Keratinocyte (primary cell): ENCODE data around the gene KIZ.

Experiments
- EZH2 ChIP-seq: IDR thresholded peaks from one replicate; pipeline ENCODE4 v1.6.1; 2012; ENCODE audit warnings: inconsistent platforms, mild to moderate bottlenecking, low read length, moderate library complexity
- TF ChIP-seq, protein P1 (sequence below), 3 experiments: IDR thresholded peaks in 1 of 3; conservative IDR thresholded peaks in 1 of 3; optimal IDR thresholded peaks in 1 of 3; 2 replicates in 2 of 3; 3 replicates in 1 of 3; pipeline versions ENCODE3 to v1.5.1; 2011; ENCODE audit warnings: low read length in 3 of 3, mild to moderate bottlenecking in 3 of 3, moderate library complexity in 2 of 3, control low read depth in 1 of 3, inconsistent platforms in 1 of 3; ENCODE audit not compliant: insufficient read depth in 2 of 3; ENCODE audit errors: extremely low read depth in 1 of 3

DNA sequence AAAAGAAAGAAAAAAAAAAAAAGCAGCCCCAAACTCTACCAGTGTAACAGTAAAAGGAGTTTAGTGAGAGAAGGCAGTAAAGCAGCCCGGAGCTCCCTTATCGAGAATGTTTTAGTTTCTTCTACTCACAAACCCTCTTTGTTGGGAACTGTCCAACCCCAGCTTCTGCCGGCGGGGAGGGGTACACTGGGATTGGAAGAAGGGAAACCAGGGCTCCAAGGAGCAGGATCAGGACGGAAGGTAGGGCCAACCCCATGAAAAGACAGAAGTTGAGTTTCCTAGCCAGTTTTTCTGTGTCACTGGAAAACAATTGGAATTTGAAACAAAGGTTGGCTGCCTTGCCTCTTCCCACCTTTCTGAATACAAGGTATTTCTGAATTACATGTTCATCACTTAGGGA, 66.0 kb downstream of the KIZ start:
- TF ChIP-seq, protein P1, sequence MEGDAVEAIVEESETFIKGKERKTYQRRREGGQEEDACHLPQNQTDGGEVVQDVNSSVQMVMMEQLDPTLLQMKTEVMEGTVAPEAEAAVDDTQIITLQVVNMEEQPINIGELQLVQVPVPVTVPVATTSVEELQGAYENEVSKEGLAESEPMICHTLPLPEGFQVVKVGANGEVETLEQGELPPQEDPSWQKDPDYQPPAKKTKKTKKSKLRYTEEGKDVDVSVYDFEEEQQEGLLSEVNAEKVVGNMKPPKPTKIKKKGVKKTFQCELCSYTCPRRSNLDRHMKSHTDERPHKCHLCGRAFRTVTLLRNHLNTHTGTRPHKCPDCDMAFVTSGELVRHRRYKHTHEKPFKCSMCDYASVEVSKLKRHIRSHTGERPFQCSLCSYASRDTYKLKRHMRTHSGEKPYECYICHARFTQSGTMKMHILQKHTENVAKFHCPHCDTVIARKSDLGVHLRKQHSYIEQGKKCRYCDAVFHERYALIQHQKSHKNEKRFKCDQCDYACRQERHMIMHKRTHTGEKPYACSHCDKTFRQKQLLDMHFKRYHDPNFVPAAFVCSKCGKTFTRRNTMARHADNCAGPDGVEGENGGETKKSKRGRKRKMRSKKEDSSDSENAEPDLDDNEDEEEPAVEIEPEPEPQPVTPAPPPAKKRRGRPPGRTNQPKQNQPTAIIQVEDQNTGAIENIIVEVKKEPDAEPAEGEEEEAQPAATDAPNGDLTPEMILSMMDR (optimal IDR thresholded peaks at IDR 0.05 in 1 of 3, IDR thresholded peaks at IDR 0.05 in 1 of 3, conservative IDR thresholded peaks at IDR 0.05 in 1 of 3; ENCODE audit: extremely low read depth in 1 of 3, insufficient read depth in 2 of 3, low read length in 3 of 3): no peak
- TF ChIP-seq EZH2: no peak
